GM12864 (cell line): ENCODE measurements around the gene RENBP.

Experiments
- DNase-seq: peaks from one replicate; pipeline ENCODE4 v3.0.0-alpha.2; 2011; ENCODE audit warnings: low read depth
- H3K4me3 ChIP-seq: 2 replicates; pipeline ENCODE4 v1.5.1; 2011; ENCODE audit warnings: mild to moderate bottlenecking, low read depth, low read length, control low read depth
- CTCF ChIP-seq: IDR thresholded peaks from 2 replicates; pipeline ENCODE4 v1.5.1; 2011; ENCODE audit warnings: low read depth, mild to moderate bottlenecking, moderate library complexity, low read length, control low read depth, inconsistent platforms; ENCODE audit errors: missing control alignments

The RENBP gene

GRCh38 chrX:153970357-153971123 lies 26.1 kb upstream of the RENBP start:
- no peak for DNase-seq
- peak overlapping the region; percentile 97 for H3K4me3 ChIP-seq
- no peak for TF ChIP-seq CTCF

GRCh38 chrX:153969904-153970356 lies 25.5 kb upstream of the RENBP start:
- TF ChIP-seq CTCF: no peak
- no peak for DNase-seq
- peak overlapping the region; percentile 97 for H3K4me3 ChIP-seq

- no peak for TF ChIP-seq CTCF
- peak overlapping the region; percentile 97 for H3K4me3 ChIP-seq
- no peak for DNase-seq
Observed at GRCh38 chrX:153969125-153969903, 24.9 kb upstream of the RENBP start.

DNA sequence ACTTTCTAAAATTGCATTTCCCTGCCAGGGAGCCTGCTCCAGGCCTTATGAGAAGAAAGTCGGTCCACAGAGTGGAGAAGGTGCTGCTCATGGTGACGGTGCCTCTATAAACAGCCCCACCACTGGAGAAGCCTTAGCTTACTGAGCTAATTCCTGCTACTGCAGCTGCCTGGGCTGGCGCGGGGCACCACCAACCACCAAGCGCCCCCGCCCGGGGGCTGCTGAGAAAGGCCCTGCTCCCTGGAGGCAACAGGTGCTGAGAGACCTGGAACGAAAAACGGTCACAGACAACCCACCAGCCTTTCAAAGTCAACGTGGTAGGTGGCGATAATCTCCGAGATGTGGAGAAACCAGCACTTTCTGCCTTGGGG lies 24.3 kb upstream of the RENBP start:
- DNase-seq: no peak
- H3K4me3 ChIP-seq: peak overlapping the region; percentile 97
- TF ChIP-seq CTCF: peak; percentile 22

- no peak for TF ChIP-seq CTCF
- DNase-seq: no peak
- H3K4me3 ChIP-seq: peak overlapping the region; percentile 97
Observed at GRCh38 chrX:153968255-153968654, 23.8 kb upstream of the RENBP start.

GRCh38 chrX:153967536-153968224 lies 23.2 kb upstream of the RENBP start:
- TF ChIP-seq CTCF: no peak
- no peak for DNase-seq
- peak overlapping the region; percentile 97 for H3K4me3 ChIP-seq
